GM19239 (cell line): Measurements from ENCODE around the gene SMG7.
A peak's percentile ranks its signal among the peaks of the same experiment; 100 is the strongest.

Experiments used
- DNase-seq: peaks from one replicate; pipeline ENCODE4 v3.0.0; 2011; ENCODE audit warnings: low spot score; ENCODE audit not compliant: insufficient read length
- FAIRE-seq: peaks from 2 replicates; lab custom pipeline; 2011; peaks lifted over from hg19 to GRCh38; lab: Jason Lieb, UNC

The SMG7 gene

DNA sequence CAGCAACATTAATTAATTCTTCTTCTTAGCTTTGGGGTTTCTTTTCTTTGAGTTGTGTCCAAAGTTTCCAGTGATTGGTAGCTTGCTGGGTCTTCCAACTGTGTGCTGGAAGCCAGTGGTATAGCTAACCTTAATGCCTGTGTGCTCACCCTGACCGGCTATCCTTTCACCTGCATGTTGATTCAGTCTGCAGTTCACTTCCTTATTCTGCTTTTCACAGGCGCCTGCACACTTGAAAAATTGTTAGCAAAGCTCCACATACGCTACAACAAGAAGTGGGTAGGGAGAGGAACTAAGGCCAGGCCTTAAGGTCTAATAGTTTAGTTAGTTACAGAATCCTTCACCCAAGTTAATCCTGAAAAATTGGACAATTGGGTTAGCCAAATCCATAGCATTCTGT is 82.3 kb downstream of the SMG7 start:
- FAIRE-seq (no peak), DNase-seq (no peak)

DNA sequence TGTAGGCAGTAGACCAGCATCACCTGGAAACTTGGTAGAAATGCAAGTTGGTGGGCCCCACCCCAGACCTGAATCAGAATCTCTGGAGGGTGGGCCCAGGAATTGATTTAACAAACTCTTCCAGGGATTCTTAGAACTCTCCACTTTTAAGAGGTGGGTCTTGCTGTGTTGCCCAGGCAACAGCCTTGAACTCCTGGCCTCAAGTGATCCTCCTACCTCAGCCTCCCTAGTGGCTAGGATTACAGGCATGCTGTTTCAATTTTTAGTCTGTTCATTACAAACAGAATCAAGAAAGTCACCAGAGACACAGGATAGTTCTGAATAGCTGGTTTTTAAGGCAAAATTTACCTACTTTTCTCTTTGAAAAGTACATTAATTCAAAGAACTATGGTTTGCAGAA is 86.8 kb downstream of the SMG7 start:
- FAIRE-seq = no peak
- no peak for DNase-seq

DNA sequence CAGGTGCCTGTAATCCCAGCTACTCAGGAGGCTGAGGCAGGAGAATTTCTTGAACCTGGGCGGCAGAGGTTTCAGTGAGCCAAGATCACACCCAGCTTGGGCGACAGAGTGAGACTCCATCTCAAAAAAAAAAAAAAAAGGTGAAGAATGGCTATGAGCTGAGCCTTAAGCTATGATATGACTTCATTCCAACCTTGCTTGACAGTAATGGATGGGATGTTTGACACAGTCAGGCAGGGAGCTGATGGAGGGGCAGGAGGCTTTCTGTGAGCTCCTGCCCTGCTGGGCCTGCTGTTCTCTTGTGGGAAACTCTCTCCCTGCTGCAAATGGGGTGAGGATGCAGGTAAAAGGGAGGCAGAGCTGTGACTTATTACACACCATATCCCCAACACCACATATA is 90.4 kb downstream of the SMG7 start:
- DNase-seq (no peak), FAIRE-seq (no peak)

DNA sequence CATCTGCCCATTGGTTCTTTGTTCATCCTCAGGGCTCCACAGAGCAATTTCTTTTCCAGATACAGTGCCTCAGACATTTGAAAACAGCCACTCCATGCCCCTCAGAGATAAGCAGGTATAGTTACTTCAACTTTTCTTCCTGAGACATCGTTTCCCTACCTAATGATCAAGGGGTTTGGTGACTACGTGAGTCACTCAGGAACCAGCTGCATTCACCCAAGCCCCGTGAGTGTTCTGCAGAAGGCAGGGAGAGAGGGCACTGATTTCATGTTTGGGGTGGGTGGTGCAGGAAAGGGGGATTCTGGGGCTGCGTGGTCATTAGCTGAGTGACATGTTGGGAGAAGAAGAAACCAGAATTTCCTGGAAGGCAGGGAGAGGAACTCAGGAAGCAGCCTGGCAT is 93.0 kb downstream of the SMG7 start:
- no peak for DNase-seq
- FAIRE-seq = no peak

DNA sequence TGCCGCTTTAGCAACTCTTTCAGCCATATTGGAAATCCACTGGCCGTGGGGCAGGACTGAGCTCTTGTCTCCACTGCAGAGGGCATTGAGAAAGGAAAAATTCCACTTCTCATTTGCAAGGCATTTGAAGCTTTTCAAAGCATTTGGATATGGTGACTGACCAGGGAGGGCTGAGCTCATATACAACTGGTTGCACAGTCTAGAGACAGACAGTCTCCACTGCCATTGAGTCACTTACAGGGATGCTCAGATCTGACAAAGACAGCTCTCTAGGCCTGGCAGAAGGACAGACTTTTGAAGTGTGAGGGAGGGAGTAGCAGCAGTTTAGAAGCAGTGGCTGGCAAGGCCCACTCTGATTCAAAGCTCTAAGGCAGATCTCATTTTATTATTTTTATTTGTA is 93.7 kb downstream of the SMG7 start:
- FAIRE-seq = no peak
- no peak for DNase-seq

DNA sequence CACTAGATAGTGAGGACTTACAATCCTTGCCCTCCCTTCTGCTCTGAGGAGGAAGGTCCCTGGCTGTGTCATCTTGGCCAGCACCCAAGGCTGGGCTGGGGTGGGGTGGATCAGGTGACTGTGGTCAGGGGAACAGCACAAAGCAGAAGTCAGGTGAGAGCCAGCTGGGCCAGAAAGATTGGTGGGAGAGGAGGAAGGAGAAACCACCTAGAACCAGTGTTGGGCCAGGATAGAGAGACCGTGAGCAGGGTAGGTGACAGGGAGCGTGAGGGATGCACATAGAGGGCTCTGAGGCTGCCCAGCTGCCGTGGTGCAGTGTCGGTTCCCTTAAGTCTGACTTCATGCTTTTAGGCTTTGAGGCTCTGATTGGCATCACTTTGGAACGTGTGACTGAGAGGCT is 95.3 kb downstream of the SMG7 start:
- FAIRE-seq (no peak), DNase-seq (no peak)

DNA sequence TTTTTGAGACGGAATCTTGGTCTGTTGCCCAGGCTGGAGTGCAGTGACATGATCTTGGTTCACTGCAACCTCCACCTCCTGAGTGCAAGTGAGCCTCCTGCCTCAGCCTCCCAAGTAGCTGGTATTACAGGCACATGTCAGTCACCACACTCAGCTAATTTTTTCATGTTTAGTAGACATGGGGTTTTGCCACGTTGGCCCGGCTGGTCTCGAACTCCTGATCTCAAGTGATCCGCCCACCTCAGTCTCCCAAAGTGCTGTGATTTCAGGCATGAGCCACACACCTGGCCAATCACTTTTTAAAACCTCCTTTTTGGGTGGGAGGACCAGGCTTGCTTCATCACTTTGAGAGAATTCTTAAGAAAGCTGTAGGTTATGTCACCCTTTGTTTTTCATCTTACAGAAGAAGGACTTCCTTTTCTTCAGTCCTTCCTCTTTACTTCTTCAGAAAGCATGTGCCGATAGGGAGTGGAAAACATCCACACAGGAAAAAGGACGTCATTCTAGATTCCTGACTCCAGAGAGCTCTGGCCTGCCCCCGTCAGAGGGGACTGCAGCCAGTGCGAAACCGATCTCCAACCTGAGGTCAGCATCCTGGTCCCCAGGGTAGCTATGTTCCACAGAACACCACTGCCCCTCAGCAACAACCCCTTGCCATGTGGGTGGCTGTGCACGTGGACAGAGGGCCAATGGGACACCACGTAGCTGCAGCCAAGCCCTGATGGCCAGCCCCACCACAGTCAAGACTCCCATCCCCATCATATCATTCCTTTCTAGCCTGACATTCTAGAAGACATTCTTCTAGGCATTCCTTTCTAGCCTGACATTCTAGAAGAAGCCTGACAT is 96.1 kb downstream of the SMG7 start:
- no peak for DNase-seq
- no peak for FAIRE-seq

DNA sequence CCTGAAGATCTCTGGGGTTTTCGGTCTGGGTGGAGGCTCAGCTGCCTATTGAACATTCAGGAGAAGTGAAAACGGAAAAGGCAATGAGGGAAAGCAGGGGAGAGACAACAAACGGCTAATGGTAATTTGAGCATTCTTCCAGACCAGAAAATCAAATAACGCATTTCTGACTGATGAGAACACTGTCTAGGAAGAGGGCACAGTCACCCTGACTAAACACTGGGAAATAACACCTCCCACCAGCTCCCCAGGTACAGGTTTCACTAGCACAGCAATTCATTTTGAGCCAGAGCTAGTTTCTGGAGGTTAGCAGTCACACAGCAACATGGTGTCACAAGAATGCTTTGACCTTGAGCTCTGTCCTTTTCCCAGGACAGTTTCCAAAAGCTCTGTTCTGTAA is 96.8 kb downstream of the SMG7 start:
- FAIRE-seq = no peak
- no peak for DNase-seq

DNA sequence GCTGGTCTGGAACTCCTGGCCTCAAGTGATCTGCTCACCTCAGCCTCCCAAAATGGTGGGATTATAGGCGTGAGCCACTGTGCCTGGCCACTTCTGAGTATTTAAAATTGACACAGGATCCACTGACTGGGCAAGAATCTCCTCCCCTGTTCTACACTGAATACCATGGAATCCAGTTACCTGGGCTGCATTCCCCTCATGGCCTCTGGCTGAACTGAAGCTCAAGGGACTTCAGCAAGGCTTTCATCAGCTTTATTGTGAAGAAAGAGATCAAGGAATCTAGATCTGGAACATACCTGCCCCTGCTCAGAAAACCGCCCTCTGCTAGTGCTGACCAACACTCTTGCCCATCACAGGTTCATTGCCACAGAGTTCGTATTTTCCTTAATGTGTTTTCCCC is 97.5 kb downstream of the SMG7 start:
- no peak for DNase-seq
- no peak for FAIRE-seq

DNA sequence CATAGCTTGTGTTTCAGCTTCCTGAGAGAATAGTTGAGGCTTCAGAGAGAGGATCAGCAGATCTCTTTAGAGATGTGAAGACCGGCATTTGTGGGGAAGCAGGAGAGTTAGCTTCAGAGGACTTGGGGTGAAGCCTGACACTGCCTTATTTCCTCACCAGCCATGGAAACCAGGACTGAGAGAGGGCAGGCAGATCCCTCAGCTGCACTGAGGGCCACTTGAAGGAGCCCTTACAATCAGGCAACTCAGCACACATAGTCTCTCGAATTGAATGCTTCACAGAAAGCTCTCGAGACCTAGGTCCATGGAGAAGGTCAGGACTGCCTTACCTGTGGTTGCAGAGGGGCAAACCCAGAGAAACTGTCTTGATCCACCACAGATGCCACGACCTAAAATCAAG is 98.2 kb downstream of the SMG7 start:
- no peak for DNase-seq
- no peak for FAIRE-seq

DNA sequence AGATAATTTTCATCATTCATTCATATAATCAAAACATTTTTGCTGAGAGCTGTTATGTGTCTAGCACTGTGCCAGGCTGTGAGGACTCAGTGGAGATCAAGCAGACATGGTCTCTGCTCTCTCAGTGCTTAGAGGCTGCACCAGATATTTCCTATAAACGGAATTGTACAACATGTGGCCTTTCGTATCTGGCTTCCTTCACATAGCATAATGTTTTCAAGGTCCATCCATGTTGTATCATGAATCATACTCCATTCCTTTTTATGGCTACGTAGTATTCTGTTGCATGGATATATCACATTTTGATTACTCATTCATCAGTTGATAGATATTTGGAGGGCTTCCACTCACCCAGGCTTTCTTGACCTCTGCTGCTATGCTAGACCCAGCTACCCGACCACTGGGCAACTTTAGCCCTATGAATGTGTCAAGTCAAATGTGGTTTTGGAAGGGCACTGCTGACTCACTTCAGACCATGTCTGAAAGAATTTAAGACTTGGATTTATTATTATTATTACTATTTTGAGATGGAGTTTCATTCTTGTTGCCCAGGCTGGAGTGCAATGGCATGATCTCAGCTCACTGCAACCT is 99.5 kb downstream of the SMG7 start:
- FAIRE-seq (no peak), DNase-seq (no peak)

DNA sequence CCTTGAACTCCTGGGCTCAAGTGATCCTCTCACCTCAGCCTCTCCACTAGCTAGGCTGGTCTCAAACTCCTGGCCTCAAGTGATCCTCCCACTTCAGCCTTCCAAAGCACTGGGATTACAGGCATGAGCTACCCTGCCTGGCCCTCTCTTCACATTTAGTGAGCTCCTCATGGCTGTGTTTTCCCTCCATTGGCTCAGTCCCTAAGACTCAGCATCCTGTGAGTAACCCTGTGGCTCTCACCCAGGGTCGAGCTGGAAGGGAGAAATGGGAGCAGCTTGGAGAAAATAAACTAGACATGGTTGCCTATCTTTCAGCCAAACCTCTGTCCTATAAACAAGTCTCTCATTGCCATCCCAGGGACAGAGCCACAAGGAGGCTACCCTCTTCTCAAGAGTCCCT is 100.4 kb downstream of the SMG7 start:
- DNase-seq (no peak), FAIRE-seq (no peak)

DNA sequence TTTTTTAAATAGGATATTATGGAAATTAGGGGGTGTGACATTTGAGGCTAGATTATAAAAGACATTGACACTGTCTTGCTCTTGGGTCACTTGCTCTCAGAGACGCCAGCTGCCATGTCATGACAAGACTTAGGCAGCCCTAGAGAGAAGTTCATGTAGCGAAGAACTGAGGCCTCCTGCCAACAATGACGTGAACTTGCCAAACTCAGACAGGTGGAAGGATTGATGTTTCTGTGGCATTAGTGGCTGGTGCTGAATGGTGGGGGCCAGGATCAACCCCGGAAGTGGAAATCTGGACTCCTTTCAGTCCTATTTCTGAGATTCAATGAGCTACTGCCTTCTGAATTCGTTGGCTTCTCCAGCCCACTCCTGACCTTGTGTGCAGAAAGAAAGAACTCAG is 103.3 kb downstream of the SMG7 start:
- FAIRE-seq (no peak), DNase-seq (no peak)

DNA sequence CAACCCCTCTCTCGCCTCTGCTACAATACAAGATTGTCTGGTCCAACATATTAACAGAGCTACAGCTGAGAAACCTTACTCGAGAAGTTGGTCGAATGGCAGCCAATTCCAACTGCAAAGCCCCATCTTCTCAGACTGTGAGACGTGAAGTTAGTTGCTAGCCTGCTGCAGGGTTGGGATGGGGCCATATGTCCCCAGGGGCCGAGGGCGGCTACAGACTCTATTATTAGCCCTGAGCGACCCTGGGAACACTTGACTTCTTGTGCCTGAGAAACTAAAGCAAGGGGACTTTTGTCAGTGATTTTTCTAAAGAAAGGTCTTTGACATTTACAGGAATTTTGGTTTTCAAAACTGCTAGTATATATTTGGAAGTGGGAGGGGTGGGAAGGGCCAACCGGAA is 104.2 kb downstream of the SMG7 start:
- FAIRE-seq (no peak), DNase-seq (no peak)

DNA sequence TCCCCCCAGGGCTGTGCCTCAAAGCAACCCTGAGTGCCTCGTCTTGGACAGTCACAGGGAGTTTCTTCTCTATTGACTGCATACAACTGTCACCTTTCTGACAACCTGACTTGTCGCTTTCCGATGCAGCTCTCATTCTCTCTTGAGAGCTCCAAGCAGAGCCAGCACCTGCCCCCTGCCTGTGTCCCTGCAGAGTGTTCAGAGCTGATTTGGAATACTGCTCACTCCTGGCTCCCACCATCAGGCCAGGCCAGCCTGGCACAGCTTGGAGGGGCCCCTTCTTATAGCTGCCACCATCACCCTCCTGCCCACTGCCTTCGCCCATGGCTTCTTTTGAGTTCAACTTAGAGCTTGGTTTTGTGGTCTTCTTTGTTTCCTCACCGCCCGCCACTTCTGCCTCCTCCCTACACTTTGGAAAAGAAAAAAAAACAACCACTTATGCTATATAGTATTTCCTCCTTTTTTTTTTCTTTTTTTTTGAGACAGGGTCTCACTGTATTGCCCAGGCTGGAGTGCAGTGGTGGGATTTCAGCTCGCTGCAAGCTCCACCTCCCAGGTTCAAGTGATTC is 105.7 kb downstream of the SMG7 start:
- DNase-seq = no peak
- no peak for FAIRE-seq

DNA sequence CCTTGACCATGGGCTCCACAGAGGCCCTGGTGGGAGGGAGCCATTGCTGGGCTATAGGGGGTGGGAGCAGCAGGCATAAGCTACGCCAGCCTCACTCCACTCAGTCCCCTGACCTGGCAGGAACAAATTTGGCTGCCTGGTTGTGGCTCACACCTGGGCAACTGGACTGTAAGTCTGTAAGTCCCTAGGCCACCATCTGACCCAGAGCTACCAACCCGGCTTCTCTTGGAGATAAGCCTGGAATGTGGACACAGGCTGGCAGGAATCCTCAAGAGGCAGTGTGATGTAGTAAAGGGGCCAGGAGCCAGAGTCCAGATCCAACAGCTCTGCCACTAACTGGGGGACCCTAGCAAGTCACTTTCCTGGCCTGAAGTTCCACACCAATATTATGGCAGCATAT is 106.6 kb downstream of the SMG7 start:
- no peak for DNase-seq
- FAIRE-seq = no peak

DNA sequence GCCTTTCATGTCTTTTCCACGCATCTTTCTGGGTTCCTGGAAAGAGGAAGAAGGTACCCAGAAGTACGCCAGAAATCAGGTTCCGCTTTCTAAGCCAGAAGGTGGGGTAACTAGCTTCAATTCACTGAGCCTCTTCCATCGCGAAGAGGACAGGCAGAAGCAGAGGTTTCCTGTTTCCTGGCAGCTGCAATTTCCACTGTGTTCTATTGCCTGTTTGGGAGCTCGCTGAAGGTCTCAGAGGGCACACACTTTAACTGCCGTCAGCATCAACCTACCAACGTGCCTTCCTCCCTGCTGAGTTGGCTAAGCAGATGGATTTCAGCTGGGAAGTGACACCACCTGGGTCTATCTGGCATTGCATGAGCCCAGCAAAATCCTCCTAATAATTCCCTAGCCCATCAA is 108.0 kb downstream of the SMG7 start:
- DNase-seq = peak; percentile 34

DNA sequence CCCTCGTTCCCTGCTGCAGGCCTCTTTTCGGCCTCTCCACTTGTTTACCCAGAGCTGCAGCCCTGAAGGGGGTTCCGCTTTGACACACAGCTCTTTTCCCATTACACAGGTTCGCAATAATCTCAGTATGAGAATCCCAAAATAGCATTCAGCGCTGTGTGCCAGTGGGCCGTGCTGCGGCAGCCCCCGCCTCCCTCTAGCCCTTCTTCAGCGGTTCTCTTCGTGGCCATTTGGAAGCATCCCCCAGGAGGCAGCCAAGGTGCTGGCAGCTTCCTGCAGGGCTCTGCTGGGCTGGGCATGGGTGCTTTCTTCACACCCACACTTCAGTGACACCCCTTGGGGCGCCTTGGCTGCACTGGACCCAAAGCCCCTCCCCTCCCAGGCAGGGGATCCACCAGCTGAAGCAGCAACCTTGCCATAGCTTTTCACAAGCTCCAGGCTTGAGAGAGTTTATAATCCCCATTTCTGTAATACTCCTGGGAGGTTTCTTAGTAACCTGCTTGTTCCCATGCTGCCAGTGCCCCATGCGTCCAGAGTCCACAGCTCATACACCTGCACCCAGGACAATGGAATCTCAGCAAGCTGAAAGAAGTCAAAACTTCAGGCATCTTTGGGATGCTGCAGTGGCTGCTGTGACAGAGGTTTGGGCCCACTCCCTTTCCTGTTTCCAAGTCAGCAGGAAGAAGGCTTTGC is 109.9 kb downstream of the SMG7 start:
- FAIRE-seq = no peak
- DNase-seq = no peak

More for the DNA sequence above, 108.0 kb downstream of the SMG7 start:
- peak; percentile 87 for FAIRE-seq

DNA sequence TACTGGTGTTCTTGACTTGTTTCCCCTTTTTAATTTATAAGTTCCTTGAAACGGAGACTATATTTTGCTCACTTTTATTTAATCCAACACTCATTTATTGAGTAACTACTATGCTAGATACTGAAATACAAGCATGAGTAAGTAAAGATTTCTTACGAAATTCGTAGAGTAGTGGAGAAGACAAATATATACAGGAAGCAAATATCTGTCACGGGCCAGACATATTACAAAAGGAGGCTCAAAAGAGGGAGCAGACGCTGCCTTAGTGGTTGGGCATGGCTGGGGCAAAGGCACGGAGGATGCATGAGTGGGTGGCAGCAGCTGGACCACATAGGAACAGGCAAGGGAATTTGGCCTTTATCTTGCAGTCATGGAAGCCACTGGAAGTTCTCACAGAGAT is 111.2 kb downstream of the SMG7 start:
- DNase-seq = no peak

DNA sequence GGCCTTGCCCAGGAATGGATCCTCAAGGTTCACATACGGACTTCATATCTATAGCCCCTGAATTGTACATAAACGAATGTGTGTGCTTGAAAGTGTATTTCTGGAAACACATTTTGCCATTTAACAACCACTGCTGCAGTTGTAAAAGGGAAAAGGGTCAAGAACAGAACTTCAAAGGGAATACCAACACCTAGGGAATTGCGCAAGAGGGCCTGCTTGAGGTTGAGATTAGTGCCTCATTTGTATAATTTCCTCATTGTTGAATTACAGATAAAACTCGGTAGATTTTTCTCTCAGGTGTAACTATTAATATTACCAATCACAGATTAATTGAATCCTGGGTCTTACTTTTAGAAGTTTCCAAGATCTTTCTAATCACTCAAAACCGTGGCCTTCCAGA is 111.8 kb downstream of the SMG7 start:
- FAIRE-seq (no peak), DNase-seq (no peak)

More for the DNA sequence above, 111.2 kb downstream of the SMG7 start:
- no peak for FAIRE-seq

DNA sequence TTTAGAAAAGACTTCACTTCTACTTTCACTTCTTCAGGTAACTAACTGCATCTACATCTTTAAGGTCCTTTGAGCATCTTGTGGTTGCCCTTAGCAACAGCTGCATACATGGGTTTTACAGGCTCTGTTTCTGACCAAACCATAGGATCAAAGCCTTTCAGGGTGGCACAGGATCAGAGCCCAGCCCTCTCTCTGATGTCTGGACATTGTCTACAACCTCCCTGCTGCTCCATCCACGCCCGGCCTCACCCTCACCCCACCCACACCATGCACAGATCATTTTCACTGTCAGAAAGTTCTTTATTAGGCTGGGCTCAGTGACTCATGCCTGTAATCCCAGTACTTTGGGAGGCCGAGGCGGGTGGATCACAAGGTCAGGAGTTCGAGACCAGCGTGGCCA is 112.7 kb downstream of the SMG7 start:
- no peak for FAIRE-seq
- no peak for DNase-seq
